AG04450 (cell line): ENCODE results near the gene KCNQ2. TPM values are rescaled to one million over a fixed set of nuclear protein-coding genes. Genes with fewer than 3 reads are reported as not detected.

ENCODE experiments used
- CTCF ChIA-PET: fragments of 300-600, 350-600 bp; formaldehyde crosslinking; extraction: SDS; loops from one replicate; lab custom pipeline; 2022; ENCODE audit warnings: antibody characterized with exemption, inconsistent platforms; lab: Charles Lee
- POLR2A ChIA-PET: fragments of 350-600 bp; formaldehyde crosslinking; extraction: SDS; loops from one replicate; lab custom pipeline; 2021; ENCODE audit warnings: antibody characterized with exemption, inconsistent platforms; lab: Yijun Ruan, JAX
- DNase-seq: peaks from one replicate; pipeline ENCODE4 v3.0.0-alpha.2; 2011; ENCODE audit warnings: low read depth, low spot score
- H3K27ac ChIP-seq: one replicate; pipeline ENCODE4 v1.5.1; 2012; ENCODE audit warnings: low read depth, low read length, control low read depth
- H3K27me3 ChIP-seq: one replicate; pipeline ENCODE4 v1.6.0; 2012; ENCODE audit warnings: low read length; ENCODE audit not compliant: control insufficient read depth, insufficient read depth
- H3K4me3 ChIP-seq: 2 replicates; pipeline ENCODE4 v1.5.1; 2011; ENCODE audit warnings: mild to moderate bottlenecking, low read depth, low read length, control low read depth
- H3K9me3 ChIP-seq: 2 replicates; pipeline ENCODE4 v1.5.1; 2012; ENCODE audit warnings: low read length; ENCODE audit not compliant: control insufficient read depth, insufficient read depth
- polyA plus RNA-seq: library from polyadenylated mRNA; depleted of rRNA; stranded (reverse); fragments of >200 nt; gene quantifications from 2 replicates; pipeline ENCODE4 v1.2.3, GENCODE V29; 2011
- TF ChIP-seq, protein P1 (sequence below): IDR thresholded peaks from 2 replicates; pipeline ENCODE4 v1.5.1; 2011; ENCODE audit warnings: low read depth, low read length, control low read depth, inconsistent platforms

KCNQ2 gene
- polyA plus RNA-seq, 1 experiment, result not detected

DNA sequence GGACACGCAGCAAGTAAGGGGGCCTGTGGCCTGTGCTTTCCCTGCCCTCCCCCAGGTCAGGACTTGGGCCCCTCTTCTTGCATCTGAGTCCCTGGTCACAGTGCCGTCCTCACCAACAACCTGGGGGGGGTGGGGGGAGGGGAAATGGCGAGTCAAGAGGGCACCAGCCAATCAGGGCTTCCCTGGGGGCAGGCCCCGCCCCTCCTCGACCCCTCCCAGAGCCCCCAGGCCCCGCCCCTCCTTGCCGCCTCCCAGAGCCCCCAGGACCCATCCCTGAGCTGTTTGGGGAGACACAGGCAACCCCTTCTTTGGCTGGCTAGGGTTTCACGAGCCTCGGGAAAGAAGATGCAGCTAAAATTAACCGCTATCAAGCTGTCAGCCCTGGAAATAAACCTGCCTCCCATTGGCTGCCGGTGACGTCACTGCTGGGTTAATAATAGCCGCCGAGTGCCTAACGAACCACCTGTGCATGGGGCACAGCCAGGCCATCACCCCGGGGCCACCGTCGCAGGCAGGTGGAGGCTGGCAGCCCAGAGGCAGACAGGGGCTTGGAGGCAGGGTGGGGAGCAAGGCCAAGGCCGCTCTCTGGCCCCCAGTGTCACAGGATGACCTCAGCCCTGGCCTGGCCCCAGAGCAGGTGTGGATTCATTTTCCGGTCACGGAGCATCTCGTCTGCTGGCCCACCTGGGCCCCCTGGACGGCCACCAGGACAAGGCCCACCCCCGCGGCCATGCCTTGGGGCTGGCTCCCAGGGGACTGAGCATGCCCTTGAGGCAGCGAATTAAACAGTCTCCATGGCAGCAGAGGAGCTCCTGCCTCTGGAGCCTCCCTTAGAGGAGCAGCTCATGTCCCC lies 29.6 kb upstream of the KCNQ2 start:
- CTCF ChIA-PET, result no interaction called here

DNA sequence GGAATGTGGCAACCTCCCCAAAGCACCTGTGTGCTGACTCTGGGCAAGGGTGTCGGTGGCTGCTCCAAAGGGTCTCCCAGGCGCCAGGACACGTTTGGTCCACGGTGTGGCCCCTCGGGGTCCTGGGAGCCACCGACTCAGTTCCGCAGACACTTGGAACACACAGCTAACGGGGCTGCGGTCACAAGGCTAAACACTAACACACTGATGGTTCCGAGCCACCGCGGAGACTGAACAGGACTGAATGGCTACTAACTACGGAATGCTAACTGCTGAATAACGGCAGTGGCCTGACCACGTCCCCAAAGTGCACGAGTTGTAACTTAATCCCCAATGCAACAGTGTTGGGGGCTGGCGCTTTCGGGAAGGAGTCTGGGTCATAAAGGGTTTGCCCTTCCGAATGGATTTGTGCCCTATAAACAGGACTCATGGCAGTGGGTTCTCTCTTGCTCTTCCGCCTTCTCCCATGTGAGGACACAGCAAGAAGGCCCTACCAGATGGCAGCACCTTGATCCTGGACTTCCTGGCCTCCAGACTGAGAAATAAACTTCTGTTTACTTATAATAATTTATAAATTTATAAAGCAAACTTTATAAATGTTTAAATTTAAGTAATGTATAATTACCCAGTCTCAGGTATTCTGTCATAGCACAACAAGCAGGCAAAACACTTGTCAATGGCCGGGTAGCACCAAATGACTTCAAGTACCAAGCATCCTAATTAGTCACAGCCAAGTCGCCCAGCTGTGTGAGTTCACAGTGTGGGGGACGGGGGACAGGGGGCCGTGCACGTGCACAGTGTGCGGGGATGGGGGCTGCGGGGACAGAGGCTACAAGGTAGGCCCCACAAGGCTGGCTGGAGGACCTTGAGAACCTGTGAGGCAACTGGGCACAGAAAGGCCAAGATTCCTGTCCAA lies 28.7 kb upstream of the KCNQ2 start:
- POLR2A ChIA-PET, result no interaction called here
- TF ChIP-seq, protein P1, sequence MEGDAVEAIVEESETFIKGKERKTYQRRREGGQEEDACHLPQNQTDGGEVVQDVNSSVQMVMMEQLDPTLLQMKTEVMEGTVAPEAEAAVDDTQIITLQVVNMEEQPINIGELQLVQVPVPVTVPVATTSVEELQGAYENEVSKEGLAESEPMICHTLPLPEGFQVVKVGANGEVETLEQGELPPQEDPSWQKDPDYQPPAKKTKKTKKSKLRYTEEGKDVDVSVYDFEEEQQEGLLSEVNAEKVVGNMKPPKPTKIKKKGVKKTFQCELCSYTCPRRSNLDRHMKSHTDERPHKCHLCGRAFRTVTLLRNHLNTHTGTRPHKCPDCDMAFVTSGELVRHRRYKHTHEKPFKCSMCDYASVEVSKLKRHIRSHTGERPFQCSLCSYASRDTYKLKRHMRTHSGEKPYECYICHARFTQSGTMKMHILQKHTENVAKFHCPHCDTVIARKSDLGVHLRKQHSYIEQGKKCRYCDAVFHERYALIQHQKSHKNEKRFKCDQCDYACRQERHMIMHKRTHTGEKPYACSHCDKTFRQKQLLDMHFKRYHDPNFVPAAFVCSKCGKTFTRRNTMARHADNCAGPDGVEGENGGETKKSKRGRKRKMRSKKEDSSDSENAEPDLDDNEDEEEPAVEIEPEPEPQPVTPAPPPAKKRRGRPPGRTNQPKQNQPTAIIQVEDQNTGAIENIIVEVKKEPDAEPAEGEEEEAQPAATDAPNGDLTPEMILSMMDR, result no peak

More for the DNA sequence above, 29.6 kb upstream of the KCNQ2 start:
- TF ChIP-seq, protein P1, result no peak
- POLR2A ChIA-PET, result no interaction called here
- H3K27ac ChIP-seq, result no peak overlapping the region
- H3K9me3 ChIP-seq, result peaks cover 13% of the 10 kb centered on the region
- H3K27me3 ChIP-seq, result peaks cover 53% of the 10 kb centered on the region
- no peak overlapping the region for H3K4me3 ChIP-seq
- DNase-seq, result no peak

DNA sequence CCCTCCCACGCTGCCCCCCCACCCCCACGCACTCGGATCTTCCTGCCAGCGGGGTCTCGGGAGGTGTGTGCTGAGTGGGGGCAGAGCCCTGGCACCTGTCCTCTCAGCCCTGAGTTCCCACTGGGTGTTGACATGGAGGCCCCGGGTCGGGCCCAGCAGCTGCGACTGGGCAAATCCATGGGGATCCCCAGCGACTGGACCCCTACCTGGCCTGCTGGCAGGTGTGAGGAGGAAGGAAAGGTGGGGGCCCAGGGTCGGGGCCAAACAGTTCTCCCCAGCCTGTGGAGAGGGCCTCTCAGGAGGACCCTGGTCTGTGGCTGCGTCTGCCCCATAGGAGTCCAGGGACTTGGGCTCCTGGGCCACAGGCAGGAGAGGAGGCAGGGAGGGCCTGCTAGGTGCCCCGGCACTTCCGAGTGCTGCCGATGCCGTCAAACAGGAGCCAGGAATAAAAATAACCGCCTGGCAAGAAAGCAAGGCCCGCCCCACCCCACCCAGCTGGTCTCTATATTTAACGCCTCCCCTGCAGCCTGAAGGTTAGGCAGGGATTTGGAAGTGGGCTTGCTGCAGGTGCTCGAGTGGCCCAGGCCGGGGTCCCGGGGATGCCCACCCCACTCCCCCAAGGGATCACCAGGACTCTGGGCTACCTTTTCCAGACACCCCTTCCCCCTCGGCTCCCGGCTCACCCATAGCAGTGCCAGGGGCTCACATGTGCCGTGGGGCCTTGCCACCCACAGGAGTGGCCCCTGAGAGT lies 27.9 kb upstream of the KCNQ2 start:
- no peak for DNase-seq
- H3K27ac ChIP-seq, result no peak overlapping the region
- CTCF ChIA-PET, result no interaction called here

More for the DNA sequence above, 28.7 kb upstream of the KCNQ2 start:
- Histone ChIP-seq H3K4me3 (no peak overlapping the region), H3K9me3 (peaks cover 13% of the 10 kb centered on the region), H3K27ac (no peak overlapping the region), H3K27me3 (peaks cover 50% of the 10 kb centered on the region)
- CTCF ChIA-PET, result no interaction called here
- DNase-seq, result no peak

DNA sequence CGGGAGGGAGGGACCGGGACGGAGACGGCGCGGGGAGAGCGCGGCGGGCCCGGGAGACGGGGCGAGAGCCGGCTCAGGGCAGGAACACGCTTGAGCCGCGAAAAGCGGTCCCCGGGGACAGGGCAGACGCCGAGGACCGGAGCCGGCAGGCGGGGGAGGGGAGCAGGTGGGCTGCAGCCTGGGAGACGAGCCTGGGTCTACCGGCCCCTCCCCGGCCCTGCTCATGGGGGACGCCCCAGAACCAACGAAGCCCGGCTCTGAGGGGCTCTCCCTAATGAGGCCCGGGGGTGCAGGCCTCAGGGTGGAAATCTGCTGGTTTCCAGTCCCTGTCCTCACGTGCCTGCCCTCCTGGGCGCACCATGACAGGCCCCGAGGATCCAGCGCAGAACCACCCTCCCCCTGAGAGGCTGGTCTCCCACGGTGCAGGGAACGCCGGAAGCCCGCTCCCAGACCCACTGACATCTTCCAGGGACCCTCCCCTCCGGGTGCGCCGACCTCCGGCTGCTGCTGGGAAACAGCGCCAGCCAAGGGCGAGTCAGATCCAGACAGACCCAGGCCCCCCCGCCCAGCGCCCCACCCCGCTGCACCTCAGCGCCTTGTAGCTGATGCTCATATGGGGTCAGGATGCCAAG lies 27.0 kb upstream of the KCNQ2 start:
- ChIA-PET POLR2A (no interaction called here), CTCF (no interaction called here)
- Histone ChIP-seq H3K27ac (no peak overlapping the region), H3K27me3 (peaks cover 41% of the 10 kb centered on the region), H3K4me3 (peak overlapping the region; percentile 25; the same call in 1 of the 2 replicates), H3K9me3 (peaks cover 3% of the 10 kb centered on the region)
- DNase-seq, result no peak
- TF ChIP-seq, protein P1, result no peak

More for the DNA sequence above, 27.9 kb upstream of the KCNQ2 start:
- Histone ChIP-seq H3K27me3 (peaks cover 47% of the 10 kb centered on the region), H3K4me3 (no peak overlapping the region), H3K9me3 (peaks cover 8% of the 10 kb centered on the region)
- TF ChIP-seq, protein P1, result no peak
- POLR2A ChIA-PET, result no interaction called here
